HEK293T (cell line): ENCODE data around the gene GNPNAT1.

Experiments used
- BHLHE40 ChIP-seq: fragments of 450-650 bp; IDR thresholded peaks from 2 replicates; pipeline ENCODE4 v1.6.1; 2016; ENCODE audit warnings: mild to moderate bottlenecking, moderate library complexity, borderline replicate concordance
- ELF4 ChIP-seq: fragments of 450-650 bp; IDR thresholded peaks from 2 replicates; pipeline ENCODE4 v1.6.1; 2017; ENCODE audit warnings: antibody characterized with exemption
- L3MBTL2 ChIP-seq: fragments of 450-650 bp; conservative IDR thresholded peaks from 2 replicates; pipeline ENCODE4 v1.6.1; 2016; ENCODE audit warnings: mild to moderate bottlenecking
- ZNF384 ChIP-seq: fragments of 450-650 bp; IDR thresholded peaks from 2 replicates; pipeline ENCODE4 v1.6.1; 2016

DNA sequence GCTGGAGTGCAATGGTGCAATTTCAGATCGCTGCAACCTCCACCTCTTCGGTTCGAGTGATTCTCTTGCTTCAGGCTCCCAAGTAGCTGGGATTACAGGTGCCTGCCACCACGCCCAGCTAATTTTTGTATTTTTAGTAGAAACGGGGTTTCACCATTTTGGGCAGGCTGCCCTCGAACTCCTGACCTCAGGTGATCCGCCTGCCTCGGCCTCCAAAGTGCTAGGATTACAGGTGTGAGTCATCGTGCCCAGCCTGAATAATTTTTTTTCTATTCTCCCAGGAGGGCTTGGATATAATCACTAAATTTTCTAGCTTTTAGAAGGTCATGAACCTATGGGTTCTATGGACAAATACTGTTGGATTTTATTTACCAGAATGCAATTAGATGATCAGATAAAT is 44.7 kb upstream of the GNPNAT1 start:
- TF ChIP-seq ZNF384 (no peak), BHLHE40 (no peak), ELF4 (no peak), L3MBTL2 (no peak)
